Adrenal gland (tissue), 5 donors: ENCODE data around the gene GCSAM.

Experiments
- CTCF ChIP-seq, 6 experiments: fragments of 450-650 bp in 4 of 6; fragments of 200-600 bp in 2 of 6; sonication (generic) in 1 of 6; IDR thresholded peaks; 1 replicate in 5 of 6; 2 replicates in 1 of 6; pipeline versions ENCODE4 v1.5.1 to v1.8.0; 2016 to 2021; ENCODE audit warnings: antibody characterized with exemption in 6 of 6, mild to moderate bottlenecking in 2 of 6, moderate library complexity in 1 of 6
- POLR2A ChIP-seq, 2 donors: fragments of 450-650 bp; IDR thresholded peaks; one replicate each; pipeline ENCODE4 v1.6.1; 2017; ENCODE audit warnings: antibody characterized with exemption in 2 of 2, mild to moderate bottlenecking in 2 of 2, moderate library complexity in 1 of 2
- donor health status: DM: no; HTN: no; CAD: no.

- TF ChIP-seq CTCF (IDR thresholded peaks at IDR 0.05) (no peak), POLR2A (IDR thresholded peaks at IDR 0.05) (no peak)
Observed at GRCh38 chr3:112141293-112141692, 8.2 kb upstream of the GCSAM start.
